Measurements from ENCODE around the gene DAB2IP.
"Not testable (repeated sequence)": the region's sequence is repeated elsewhere in the genome, so short reads cannot be mapped to it uniquely, and the experiment has no call there.

DAB2IP gene

GRCh38 chr9:121788686-121789366 is 137.4 kb downstream of the DAB2IP start:
- H3K27ac ChIP-seq = no peak overlapping the region
- TF ChIP-seq ZFX (IDR thresholded peaks at IDR 0.05) (no peak), CTCF (conservative IDR thresholded peaks at IDR 0.05) (no peak)

GRCh38 chr9:121790841-121791240 is 139.4 kb downstream of the DAB2IP start:
- TF ChIP-seq CTCF (conservative IDR thresholded peaks at IDR 0.05) (no peak), ZFX (IDR thresholded peaks at IDR 0.05) (no peak)
- H3K27ac ChIP-seq = no peak overlapping the region

GRCh38 chr9:121792476-121792875 is 141.0 kb downstream of the DAB2IP start:
- not testable (repeated sequence) for H3K27ac ChIP-seq

- H3K27ac ChIP-seq = not testable (repeated sequence)
Observed at GRCh38 chr9:121794334-121794733, 142.9 kb downstream of the DAB2IP start.

- H3K27ac ChIP-seq = no peak overlapping the region
- no peak for TF ChIP-seq ZFX (IDR thresholded peaks at IDR 0.05)
- TF ChIP-seq CTCF (conservative IDR thresholded peaks at IDR 0.05) = no peak
Observed at GRCh38 chr9:121797081-121797480, 145.6 kb downstream of the DAB2IP start.

GRCh38 chr9:121798941-121799340 is 147.5 kb downstream of the DAB2IP start:
- H3K27ac ChIP-seq = no peak overlapping the region
- no peak for TF ChIP-seq ZFX (IDR thresholded peaks at IDR 0.05)
- no peak for TF ChIP-seq CTCF (conservative IDR thresholded peaks at IDR 0.05)

GRCh38 chr9:121800376-121800775 is 148.9 kb downstream of the DAB2IP start:
- no peak overlapping the region for H3K27ac ChIP-seq
- no peak for TF ChIP-seq ZFX (IDR thresholded peaks at IDR 0.05)
- TF ChIP-seq CTCF (conservative IDR thresholded peaks at IDR 0.05) = no peak

- no peak overlapping the region for H3K27ac ChIP-seq
- TF ChIP-seq ZFX (IDR thresholded peaks at IDR 0.05) = no peak
- TF ChIP-seq CTCF (conservative IDR thresholded peaks at IDR 0.05) = no peak
Observed at GRCh38 chr9:121801579-121801978, 150.1 kb downstream of the DAB2IP start.
